D341Med (cell line): ENCODE measurements around the gene STARD7.
"Not testable (repeated sequence)": the region's sequence is repeated elsewhere in the genome, so short reads cannot be mapped to it uniquely, and the experiment has no call there.

Experiments
- DNase-seq: peaks from one replicate; pipeline ENCODE4 v3.0.0; 2012; ENCODE audit warnings: low spot score

Gene STARD7, protein sequence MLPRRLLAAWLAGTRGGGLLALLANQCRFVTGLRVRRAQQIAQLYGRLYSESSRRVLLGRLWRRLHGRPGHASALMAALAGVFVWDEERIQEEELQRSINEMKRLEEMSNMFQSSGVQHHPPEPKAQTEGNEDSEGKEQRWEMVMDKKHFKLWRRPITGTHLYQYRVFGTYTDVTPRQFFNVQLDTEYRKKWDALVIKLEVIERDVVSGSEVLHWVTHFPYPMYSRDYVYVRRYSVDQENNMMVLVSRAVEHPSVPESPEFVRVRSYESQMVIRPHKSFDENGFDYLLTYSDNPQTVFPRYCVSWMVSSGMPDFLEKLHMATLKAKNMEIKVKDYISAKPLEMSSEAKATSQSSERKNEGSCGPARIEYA

DNA sequence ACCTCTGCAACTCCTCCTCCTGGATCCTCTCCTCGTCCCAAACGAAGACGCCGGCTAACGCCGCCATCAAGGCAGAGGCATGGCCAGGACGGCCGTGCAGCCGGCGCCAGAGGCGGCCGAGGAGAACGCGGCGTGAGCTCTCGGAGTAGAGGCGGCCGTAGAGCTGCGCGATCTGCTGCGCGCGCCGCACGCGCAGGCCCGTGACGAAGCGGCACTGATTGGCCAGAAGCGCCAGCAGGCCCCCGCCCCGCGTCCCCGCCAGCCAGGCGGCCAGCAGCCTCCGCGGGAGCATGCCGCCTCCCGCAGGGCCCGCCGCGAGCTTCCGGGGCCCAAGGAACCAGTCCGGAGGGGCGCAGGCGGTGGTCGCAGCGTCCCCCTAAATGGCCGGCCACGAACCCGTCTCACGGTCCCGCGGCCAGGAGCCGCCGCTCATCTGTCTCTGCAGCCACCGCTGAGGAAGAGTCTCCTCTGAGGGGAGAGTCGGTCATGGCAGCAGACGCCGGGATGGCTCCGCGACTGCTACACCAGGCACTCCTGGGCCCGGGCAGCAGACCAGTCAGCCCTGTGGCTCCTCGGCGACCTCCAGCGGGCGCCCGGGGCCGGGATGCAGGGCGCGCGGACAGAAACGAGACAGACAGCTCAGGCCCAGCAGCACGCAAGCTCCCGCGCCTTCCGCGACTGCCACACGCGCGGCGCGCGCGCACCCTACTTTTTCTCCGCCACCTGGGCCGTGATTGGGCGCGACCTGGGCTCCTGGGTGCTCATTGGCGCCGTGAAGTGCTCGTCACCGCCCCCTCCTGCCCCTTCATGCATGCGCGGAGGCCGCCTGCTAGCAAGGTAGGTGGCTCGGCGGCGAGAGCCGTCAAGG, at the start of gene STARD7:
TSS of gene STARD7 (minus strand) at position 685 of the 868 bp plus-strand sequence. CDS start at position 292, 393 bp downstream.
- peak; percentile 97 for DNase-seq

DNA sequence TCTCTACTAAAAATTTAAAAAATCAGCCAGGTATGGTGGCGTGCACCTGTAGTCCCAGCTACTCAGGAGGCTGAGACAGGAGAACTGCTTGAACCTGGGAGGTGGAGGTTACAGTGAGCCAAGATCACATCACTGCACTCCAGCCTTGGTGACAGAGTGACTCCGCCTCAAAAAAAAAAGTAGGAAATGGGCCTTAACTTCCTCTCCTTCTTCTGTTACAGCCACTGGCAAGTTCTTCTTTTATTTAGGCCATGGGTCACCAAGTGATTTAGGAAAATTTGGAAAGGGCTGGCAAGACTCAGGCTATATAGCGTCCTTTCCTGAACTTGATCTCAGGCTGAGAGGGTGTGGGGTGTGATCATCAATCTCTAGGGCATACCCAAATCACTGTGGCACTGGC, 49.1 kb upstream of the STARD7 start:
- DNase-seq, result not testable (repeated sequence)

DNA sequence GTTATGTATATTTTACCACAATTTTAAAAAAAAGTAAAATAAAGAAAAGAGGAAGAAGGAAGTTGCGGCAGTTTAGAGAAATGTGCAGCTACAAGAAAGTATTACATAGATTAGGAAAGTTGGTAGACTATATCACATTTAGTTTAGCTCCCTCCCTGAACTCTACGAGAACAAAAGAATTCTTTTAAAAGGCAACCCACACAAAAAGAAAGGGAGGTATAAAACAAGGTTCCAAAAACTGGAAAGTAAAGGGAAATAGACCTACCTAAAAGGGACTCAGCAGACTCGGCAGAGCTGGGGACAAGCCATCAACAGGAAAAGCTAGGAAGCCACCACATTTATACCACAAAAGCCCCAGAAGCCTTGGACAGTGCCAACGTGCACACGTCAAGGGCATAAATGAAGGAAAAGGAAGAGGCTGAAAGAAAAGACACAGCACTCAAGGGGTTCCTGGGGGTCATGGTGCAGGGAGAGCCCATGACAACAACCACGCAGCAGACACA, 48.0 kb upstream of the STARD7 start:
- no peak for DNase-seq

GRCh38 chr2:96254571-96254970, 45.9 kb upstream of the STARD7 start:
- DNase-seq, result no peak

DNA sequence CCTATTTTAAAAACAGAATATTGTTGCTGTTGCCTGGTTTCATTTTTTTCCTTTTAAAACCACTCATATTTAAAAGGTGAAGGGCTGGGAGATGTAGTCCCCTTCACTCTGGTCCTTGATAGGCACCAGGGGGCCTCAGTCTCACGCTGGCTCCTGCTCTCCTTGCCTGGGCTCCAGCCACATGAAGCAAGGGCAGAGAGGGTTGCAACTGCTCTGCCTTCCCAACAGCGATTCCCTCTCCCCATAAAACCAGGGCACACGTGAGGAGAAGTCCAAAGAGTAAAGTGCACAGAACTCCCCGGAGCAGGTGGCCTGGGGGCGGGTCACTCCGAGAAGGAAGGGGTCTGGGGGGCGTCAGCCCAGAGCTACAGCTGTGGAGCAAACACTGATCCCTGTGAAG, 44.4 kb upstream of the STARD7 start:
- no peak for DNase-seq

DNA sequence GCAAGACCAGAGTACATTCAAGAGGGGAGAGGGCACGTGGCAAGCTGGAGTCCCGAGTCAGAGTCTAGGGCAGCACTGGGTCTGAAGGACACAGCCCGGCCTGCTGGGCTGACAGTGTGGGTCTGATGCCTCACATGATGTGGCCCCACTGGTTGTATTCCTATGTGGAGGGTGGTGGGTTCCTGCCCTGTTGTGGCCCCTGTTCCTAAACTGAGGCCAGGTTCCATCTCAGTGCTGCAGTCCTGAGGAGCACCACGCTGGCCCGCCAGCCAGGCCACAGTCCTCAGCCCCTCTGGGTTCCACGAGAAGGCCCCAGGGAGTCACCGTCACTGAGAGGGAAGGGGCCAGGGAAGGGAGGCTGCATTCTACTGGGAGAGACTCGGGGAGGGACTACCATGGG, 43.9 kb upstream of the STARD7 start:
- DNase-seq, result no peak

DNA sequence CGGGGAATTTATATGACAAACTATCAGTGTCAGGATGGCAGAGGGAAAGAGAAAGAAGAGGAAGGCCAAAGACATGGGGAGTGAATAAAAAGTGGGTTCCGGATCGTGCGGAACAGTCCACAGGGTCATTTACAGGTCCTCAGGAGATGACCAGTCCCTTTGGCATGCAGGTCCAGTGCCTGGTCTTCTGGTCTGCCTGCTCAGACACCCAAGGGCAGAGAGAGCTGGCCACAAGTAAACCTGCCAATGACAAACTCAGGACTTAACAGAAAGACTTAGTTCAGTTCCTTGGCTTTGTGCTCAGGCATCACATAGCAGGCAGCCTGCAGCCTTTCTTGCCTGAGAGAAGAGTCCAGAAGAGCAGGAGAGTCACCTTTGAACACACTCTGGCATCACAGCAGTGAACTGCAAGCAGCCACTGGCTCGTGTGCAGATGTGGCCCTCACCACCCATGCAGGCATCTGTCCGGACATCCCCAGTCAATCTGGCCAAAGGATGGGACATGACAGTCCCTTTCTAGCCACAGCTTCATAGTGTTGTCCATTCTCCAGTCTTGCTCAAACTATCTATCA, 43.2 kb upstream of the STARD7 start:
- no peak for DNase-seq

GRCh38 chr2:96250188-96250587, 41.6 kb upstream of the STARD7 start:
- no peak for DNase-seq

DNA sequence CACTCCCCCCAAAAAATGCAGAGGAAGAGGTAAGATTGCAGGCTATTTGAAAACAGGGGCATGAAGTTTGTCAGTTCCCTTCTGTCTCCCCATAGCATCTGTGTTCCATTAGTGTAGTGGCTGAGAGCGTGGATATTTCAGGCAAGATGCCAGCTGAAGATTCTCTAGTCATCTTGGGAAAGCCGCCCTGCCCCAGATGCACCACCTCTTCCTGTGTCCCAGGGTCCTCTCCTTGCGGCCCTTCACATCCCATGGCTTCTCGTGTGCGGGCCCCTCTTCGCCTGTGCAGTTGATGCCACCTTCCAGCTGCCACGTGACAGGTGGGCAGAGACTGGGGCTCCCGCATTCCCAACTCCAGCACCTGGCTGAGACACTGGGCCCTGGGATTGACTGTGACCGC, 41.0 kb upstream of the STARD7 start:
- no peak for DNase-seq

GRCh38 chr2:96248624-96249023, 40.0 kb upstream of the STARD7 start:
- no peak for DNase-seq

DNA sequence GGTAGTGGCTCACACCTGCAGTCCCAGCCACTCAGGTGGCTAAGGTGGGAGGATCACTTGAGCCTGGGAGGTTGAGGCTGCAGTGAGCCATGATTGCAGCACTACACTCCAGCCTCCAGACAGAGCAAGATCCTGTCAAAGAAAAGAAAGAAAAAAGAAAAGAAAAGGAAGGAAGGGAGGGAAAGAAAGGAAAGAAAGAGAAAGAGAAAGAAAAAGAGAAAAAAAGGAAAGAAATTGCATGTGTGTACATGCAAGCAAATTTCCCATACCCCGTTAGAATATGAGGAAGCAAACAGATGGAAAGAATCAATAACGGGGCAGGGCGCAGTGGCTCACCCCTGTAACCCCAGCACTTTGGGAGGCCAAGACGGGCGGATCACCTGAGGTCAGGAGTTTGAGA, 39.3 kb upstream of the STARD7 start:
- DNase-seq, result no peak

GRCh38 chr2:96247009-96247408, 38.4 kb upstream of the STARD7 start:
- DNase-seq, result no peak

DNA sequence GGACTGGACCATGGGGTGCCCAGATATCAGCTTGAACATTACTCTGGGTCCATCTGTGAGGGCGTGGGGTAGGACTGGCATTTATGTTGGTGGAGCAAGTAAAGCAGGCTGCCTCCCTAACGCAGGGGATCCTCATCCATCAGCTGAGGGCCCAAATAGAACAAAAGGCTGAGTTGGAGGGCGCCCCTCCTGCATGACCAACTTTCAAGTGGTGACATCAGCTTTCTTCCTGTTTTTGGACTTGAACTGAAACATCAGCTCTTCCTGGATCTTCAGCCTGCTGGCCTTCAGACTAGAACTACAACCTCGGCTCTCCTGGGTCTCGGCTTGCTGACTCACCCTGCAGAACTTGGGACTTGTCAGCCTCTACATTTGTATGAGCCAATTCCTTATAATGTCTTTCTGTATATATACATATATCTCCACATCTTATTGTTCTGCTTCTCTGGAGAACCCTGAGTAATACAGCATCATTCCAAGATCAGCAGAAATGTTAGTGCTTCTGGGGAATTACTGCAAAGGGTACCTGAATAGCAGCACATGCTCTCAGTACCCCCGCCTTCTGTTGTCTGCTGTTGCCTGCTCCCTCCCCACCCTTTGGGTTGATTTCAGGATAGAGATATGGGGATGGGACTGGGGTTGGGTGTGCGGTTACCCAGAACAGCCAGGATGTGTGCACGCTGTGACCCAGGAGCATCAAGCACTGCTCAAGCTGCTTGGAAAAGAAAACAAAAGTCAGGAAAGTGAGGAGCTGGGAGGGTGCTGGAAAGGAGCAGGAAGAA, 37.2 kb upstream of the STARD7 start:
- DNase-seq, result no peak

DNA sequence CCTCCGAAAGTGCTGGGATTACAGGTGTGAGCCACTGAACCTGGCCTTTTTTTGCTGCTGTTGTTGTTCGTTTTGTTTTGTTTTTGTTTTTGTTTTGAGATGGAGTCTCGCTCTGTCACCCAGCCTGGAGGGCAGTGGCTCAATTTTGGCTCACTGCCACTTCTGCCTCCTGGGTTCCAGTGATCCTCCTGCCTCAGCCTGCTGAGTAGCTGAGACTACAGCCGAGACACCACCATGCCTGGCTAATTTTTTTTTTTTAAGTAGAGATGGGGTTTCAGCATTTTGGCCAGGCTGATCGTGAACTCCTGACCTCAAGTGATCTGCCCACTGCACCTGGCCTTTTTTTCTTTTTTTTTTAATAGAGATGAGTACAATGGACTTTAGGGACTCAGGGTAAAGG, 35.2 kb upstream of the STARD7 start:
- DNase-seq, result no peak

DNA sequence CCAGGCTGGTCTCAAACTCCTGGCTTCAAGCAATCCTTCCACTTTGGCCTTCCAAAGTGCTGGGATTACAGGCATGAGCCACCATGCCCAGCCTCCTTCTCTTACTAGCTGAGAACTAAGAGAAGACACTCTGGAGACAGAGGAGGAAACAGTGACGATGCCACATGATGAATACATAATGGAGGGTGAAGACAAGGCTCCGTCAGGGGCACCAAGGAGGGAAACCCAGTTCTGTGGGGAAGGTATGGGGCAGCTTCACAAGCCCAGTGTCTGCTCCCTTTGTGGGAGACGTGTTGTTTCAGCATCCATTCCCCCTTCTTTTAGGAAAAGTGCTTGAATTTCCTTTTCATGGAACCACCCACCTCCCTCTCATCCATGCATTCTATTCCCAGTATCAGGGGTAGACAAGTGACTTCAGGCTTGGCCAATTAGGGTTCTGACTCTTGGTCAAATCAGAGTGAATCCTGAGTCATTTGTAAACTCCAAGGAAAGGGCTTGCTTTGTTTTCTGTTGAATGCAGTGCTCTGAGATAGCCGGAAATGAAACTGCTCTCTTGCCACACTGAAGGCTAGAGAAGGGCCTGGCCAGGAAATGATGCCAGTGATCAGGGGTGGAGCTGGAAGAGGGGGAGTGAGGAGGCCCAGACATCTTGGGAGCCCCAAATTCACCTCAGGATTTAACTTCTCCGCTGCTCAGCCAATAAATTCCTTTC, 33.4 kb upstream of the STARD7 start:
- no peak for DNase-seq

GRCh38 chr2:96241227-96241626, 32.6 kb upstream of the STARD7 start:
- no peak for DNase-seq

- no peak for DNase-seq
Observed at GRCh38 chr2:96240341-96241038, 31.9 kb upstream of the STARD7 start.

DNA sequence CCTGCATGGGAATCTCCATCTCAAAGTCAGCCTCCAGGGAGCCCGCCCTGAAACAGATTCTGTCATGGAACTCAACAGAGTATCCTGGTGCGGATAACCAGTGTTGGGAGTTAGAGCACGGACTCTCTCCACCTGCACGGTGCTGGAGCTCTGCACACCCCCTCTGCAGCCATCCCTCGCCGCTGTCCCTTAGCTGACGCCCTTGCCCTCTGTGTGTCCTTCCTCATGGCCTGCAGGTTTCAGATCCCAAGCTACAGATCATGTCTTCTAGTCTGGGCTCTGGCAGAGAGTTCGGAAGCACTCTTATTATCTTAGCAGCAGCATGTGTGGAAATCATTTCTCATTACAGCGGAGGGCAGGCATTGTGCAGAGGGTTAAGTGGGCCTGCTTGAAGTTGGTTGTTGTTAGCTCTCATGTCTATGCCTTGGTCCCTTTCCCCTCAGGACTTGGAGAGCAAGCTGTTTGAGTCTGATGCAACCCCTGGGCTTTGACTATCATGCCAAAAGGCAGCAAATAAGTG, 31.2 kb upstream of the STARD7 start:
- no peak for DNase-seq

- DNase-seq, result no peak
Observed at GRCh38 chr2:96239091-96239490, 30.5 kb upstream of the STARD7 start.

- no peak for DNase-seq
Observed at GRCh38 chr2:96238266-96238665, 29.6 kb upstream of the STARD7 start.
